Brain microvascular endothelial cell (primary cell): ENCODE data around the gene CRAT.

Experiments
- DNase-seq: peaks from one replicate; pipeline ENCODE4 v3.0.0-alpha.2; 2020
- H3K27ac ChIP-seq: fragments of 250-450 bp; sonication (Bioruptor Pico); 2 replicates; pipeline ENCODE4 v1.5.1; 2020; ENCODE audit warnings: mild to moderate bottlenecking, moderate library complexity
- H3K27me3 ChIP-seq: fragments of 250-450 bp; sonication (Bioruptor Pico); replicated peaks from 2 replicates; pipeline ENCODE4 v1.5.1; 2020; ENCODE audit warnings: mild to moderate bottlenecking
- H3K36me3 ChIP-seq: fragments of 250-450 bp; sonication (Bioruptor Pico); replicated peaks from 2 replicates; pipeline ENCODE4 v1.5.1; 2020; ENCODE audit warnings: mild to moderate bottlenecking
- H3K4me3 ChIP-seq: 2 replicates; pipeline ENCODE4 v1.5.1; 2011; ENCODE audit warnings: low read depth, mild to moderate bottlenecking, control low read depth, low read length, moderate library complexity
- in situ Hi-C: cut with HindIII; loops from 2 replicates; pipeline ENCODE4 v1.10.0; 2017; ENCODE audit warnings: low sequenced_read_pairs, low pct_ligation_motif_present
- TF ChIP-seq, protein P1 (sequence below): IDR thresholded peaks from 2 replicates; pipeline ENCODE4 v1.5.1; 2011; ENCODE audit warnings: low read depth, mild to moderate bottlenecking, moderate library complexity, low read length, control low read depth, inconsistent platforms; ENCODE audit errors: missing control alignments

CRAT gene

DNA sequence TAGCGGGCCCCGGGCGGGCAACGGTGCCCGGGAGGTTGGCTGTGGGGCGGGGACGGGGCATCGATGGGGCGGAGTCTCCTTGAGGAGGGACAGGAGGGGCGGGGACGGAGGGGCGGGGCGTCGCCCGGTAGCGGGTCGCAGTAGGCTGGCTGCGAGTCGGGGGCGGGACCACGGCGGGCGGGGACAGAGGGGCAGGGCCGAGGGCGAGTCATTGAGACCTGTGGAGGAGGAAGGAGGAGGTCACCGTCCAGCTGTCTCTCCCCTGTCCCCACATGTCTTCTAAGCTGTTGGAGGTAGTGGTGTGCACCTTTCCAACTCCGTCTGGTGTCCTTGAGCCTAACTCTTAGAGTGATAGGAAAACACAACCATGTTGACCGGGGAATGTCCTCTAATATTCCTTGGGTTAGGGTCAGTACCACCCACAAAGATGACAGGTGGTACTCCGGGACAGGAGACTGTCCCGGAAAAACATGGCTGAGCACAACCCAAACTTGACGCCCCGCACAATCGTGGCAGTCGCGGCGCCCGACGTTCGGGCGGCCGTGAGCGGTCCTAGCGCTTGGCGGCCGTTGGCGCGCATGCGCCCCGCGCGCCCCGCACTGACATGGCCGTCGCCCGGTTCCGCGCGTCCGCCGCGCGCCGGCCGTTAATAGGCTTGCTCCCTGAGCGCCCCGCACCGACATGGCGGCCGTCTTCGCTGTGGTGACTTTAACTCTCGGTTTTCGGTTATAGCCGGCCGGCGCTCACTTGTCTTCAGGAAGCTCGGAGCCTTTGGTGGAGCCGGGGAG is at the start of gene CRAT, which contains the start of gene PTPA:
Gene CRAT, minus strand, starts transcription at position 54 of the 788 bp plus-strand sequence. CDS start 284 bp downstream, outside the sequence.
Gene PTPA, plus strand, starts transcription at position 676 of the 788 bp plus-strand sequence. CDS start 186 bp downstream, outside the sequence.
- Histone ChIP-seq H3K27ac (peak within 1 kb of the TSS; percentile 86), H3K4me3 (peak within 1 kb of the TSS; percentile 92), H3K36me3 (no peaks in the 10 kb centered on the region), H3K27me3 (no peaks in the 10 kb centered on the region)
- in situ Hi-C loops, result no loop called here
- peak; percentile 87 for DNase-seq
- TF ChIP-seq, protein P1, sequence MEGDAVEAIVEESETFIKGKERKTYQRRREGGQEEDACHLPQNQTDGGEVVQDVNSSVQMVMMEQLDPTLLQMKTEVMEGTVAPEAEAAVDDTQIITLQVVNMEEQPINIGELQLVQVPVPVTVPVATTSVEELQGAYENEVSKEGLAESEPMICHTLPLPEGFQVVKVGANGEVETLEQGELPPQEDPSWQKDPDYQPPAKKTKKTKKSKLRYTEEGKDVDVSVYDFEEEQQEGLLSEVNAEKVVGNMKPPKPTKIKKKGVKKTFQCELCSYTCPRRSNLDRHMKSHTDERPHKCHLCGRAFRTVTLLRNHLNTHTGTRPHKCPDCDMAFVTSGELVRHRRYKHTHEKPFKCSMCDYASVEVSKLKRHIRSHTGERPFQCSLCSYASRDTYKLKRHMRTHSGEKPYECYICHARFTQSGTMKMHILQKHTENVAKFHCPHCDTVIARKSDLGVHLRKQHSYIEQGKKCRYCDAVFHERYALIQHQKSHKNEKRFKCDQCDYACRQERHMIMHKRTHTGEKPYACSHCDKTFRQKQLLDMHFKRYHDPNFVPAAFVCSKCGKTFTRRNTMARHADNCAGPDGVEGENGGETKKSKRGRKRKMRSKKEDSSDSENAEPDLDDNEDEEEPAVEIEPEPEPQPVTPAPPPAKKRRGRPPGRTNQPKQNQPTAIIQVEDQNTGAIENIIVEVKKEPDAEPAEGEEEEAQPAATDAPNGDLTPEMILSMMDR, result no peak

DNA sequence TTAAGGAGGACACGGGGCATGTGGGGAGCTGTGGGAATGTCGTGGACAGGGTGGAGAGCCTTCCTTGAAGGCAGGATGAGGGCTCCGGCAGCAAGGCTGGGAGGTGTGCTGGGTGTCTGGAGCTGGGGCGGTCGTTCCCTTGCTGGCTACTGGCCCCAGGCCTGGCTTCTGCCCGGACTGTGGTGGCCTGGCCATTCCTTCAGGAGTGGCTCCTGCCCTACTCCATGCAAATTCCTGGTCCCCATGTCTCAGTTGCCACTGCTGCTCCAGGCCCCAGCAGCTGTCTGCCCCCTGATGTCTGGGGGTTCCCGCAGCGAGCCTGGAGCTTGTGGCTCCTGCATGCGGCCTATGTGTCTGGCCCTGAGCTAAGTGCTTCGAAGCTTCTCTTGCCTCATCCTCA is 45.6 kb upstream of the CRAT start:
- DNase-seq, result no peak
- TF ChIP-seq, protein P1, result no peak
- in situ Hi-C loops, result loop anchor here (25.0 kb wide), 1 partner anchor 181 kb away; no protein-coding TSS in a partner anchor

DNA sequence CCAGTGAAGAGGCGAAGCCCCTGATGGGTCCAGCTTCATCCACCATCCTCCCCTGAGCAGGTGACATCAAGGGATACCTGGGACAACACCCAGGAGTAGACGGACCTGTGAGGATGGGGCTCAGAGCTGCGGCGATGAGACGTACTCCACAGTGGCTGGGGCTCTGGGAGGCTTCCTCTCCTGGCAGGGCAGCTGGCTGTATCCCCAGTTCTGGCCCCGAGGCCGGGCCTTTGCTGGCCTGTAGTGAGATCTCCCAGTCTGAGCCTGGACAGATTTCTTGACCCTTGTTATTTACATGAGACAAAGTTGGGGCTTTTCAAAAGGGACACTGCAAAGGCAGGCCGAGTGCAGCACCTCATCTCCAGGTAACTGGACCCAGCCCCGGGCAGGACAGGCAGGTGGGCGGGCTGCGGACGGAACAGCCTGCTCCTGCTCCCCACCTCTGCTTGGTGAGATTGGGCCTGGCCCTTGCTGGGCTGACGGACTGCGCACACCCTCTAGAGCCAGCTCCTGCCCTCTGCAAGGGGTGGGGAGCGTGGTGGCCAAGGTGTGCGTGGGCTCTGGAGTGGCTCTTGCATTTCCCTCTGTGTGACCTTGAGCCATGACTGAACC is 44.4 kb upstream of the CRAT start:
- no peak overlapping the region for H3K4me3 ChIP-seq
- TF ChIP-seq, protein P1, result no peak
- no peak overlapping the region for H3K27ac ChIP-seq
- in situ Hi-C loops, result loop anchor here (25.0 kb wide), 1 partner anchor 182 kb away; no protein-coding TSS in a partner anchor
- H3K36me3 ChIP-seq, result peaks cover 6% of the 10 kb centered on the region
- DNase-seq, result no peak
- H3K27me3 ChIP-seq, result no peaks in the 10 kb centered on the region

More for the DNA sequence above, 45.6 kb upstream of the CRAT start:
- H3K27me3 ChIP-seq, result no peaks in the 10 kb centered on the region
- no peak overlapping the region for H3K4me3 ChIP-seq
- peaks cover 6% of the 10 kb centered on the region for H3K36me3 ChIP-seq
- no peak overlapping the region for H3K27ac ChIP-seq

DNA sequence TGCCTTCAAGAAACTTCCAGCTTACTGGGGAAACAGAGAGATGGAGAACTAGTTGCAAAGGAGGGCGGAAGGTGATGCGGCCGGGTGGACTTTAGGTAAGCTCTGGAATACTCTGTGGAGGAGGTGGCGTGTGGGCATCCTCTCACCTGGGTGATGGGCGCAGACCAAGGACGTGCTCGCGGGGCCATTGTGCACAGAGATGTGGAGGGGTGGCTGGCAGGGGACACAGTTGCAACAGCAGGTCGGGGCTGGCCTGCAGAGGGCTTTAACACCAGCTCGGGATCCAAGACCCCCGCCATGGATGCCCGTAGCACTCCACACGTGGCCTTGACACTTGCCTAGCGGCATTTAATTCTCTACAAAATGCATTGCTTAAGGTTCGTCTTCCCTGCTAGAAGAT is 40.9 kb upstream of the CRAT start:
- DNase-seq, result no peak
- no peaks in the 10 kb centered on the region for H3K27me3 ChIP-seq
- no peak overlapping the region for H3K4me3 ChIP-seq
- TF ChIP-seq, protein P1, result no peak
- H3K27ac ChIP-seq, result no peak overlapping the region
- peaks cover 15% of the 10 kb centered on the region for H3K36me3 ChIP-seq
- in situ Hi-C loops, result loop anchor here (25.0 kb wide), 1 partner anchor 186 kb away; no protein-coding TSS in a partner anchor

DNA sequence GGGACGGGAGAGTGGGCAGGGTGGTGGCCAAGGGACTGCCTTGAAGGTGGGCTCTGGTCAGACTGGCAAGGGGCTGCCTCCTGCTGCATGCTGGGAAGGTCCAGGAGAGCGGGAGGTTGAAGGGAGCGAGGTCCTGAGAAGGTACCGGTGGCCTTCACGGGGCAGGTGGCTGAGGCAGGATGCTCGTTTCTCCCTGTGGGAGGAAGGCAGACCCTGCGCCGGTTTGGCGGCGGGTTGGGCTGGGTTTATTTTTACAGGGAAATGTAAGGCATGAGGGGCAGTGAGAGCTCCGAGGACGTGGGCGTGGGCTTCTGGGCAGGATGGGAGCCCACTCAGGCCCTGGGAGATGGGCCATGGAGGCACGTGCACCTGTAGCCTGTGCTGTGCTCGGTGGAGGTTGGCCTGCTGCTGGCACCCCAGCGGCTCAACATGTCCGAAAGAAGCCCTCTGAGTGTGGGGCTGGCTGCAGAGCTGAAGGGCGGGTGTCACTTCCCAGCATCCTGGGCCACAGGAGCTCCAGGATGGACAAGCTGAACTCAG is 40.1 kb upstream of the CRAT start:
- Histone ChIP-seq H3K36me3 (peaks cover 15% of the 10 kb centered on the region), H3K27ac (no peak overlapping the region), H3K27me3 (no peaks in the 10 kb centered on the region), H3K4me3 (no peak overlapping the region)
- no peak for DNase-seq
- in situ Hi-C loops, result loop anchor here (25.0 kb wide), 1 partner anchor 187 kb away; no protein-coding TSS in a partner anchor
- TF ChIP-seq, protein P1, result no peak
